Stimulated activated naive CD4-positive, alpha-beta T cell (primary cell): ENCODE data around the gene KMT2C.
A peak's percentile ranks its signal among the peaks of the same experiment; 100 is the strongest.
"Not testable (repeated sequence)": the region's sequence is repeated elsewhere in the genome, so short reads cannot be mapped to it uniquely, and the experiment has no call there.

Experiments used
- DNase-seq, 6 experiments: peaks; one replicate each; lab custom pipeline; 2025; lab: John Stamatoyannopoulos, UW

KMT2C gene

GRCh38 chr7:152435384-152436110 lies at the start of gene KMT2C:
TSS of gene KMT2C (minus strand) at chr7:152436003. CDS start at chr7:152435786, 217 bp downstream.
- peak; percentile 35 to 79 (median 58) for DNase-seq

- no peak for DNase-seq
Observed at GRCh38 chr7:152481082-152481481, 45.3 kb upstream of the KMT2C start.

- no peak for DNase-seq
Observed at GRCh38 chr7:152480664-152481063, 44.9 kb upstream of the KMT2C start.

GRCh38 chr7:152479595-152479994 lies 43.8 kb upstream of the KMT2C start:
- no peak for DNase-seq

- no peak for DNase-seq
Observed at GRCh38 chr7:152478140-152478539, 42.3 kb upstream of the KMT2C start.

- DNase-seq, result no peak
Observed at GRCh38 chr7:152477079-152477478, 41.3 kb upstream of the KMT2C start.

- no peak for DNase-seq
Observed at GRCh38 chr7:152476551-152476950, 40.7 kb upstream of the KMT2C start.

GRCh38 chr7:152471023-152471620 lies 35.3 kb upstream of the KMT2C start:
- DNase-seq, result not testable (repeated sequence)

GRCh38 chr7:152470251-152471022 lies 34.6 kb upstream of the KMT2C start:
- not testable (repeated sequence) for DNase-seq

- DNase-seq, result not testable (repeated sequence)
Observed at GRCh38 chr7:152469576-152469975, 33.8 kb upstream of the KMT2C start.

- DNase-seq, result no peak
Observed at GRCh38 chr7:152467225-152467624, 31.4 kb upstream of the KMT2C start.

- no peak for DNase-seq
Observed at GRCh38 chr7:152465119-152465387, 29.2 kb upstream of the KMT2C start.

- peak in 2 of 6 experiments; percentile 54 to 73 for DNase-seq
Observed at GRCh38 chr7:152464312-152465118, 28.7 kb upstream of the KMT2C start.

GRCh38 chr7:152463709-152464311 lies 28.0 kb upstream of the KMT2C start:
- peak; percentile 98 to 100 (median 100) for DNase-seq

- no peak for DNase-seq
Observed at GRCh38 chr7:152462995-152463708, 27.3 kb upstream of the KMT2C start.

GRCh38 chr7:152459724-152460251 lies 24.0 kb upstream of the KMT2C start:
- DNase-seq, result no peak

- DNase-seq, result no peak
Observed at GRCh38 chr7:152451356-152451755, 15.6 kb upstream of the KMT2C start.

- DNase-seq, result not testable (repeated sequence)
Observed at GRCh38 chr7:152445386-152446008, 9.7 kb upstream of the KMT2C start.

- DNase-seq, result no peak
Observed at GRCh38 chr7:152443586-152443985, 7.8 kb upstream of the KMT2C start.

GRCh38 chr7:152442330-152442835 lies 6.6 kb upstream of the KMT2C start:
- DNase-seq, result no peak
